HepG2 (cell line): ENCODE measurements around the gene DPY19L1. TPM values are rescaled to one million over a fixed set of nuclear protein-coding genes. Genes with fewer than 3 reads are reported as not detected.
A peak's percentile ranks its signal among the peaks of the same experiment; 100 is the strongest.
"Not testable (repeated sequence)": the region's sequence is repeated elsewhere in the genome, so short reads cannot be mapped to it uniquely, and the experiment has no call there.

Experiments
- ATAC-seq: fragments of 200-7000 bp; cut with Tn5 transposase; 3 replicates; pipeline ENCODE4 v1.9.1; 2020; ENCODE audit warnings: mild to moderate bottlenecking, moderate library complexity
- BruUV-seq: library from RNA; stranded (reverse); fragments of 400-500 nt; replicated peaks from 2 replicates; lab custom pipeline; 2021; lab: Mats Ljungman, UMichigan
- CTCF ChIA-PET: fragments of 300-600 bp; formaldehyde crosslinking; extraction: SDS; loops from one replicate; lab custom pipeline; 2021; ENCODE audit warnings: low total read pairs, inconsistent platforms, low intra/inter-chr PET ratio; lab: Yijun Ruan, JAX
- POLR2A ChIA-PET: fragments of 350-600 bp; sonication (Branson Sonifier 250); formaldehyde crosslinking; loops from one replicate; lab custom pipeline; 2020; ENCODE audit warnings: antibody characterized with exemption, inconsistent platforms; lab: Yijun Ruan, JAX
- DNase-seq: peaks from one replicate; pipeline ENCODE4 v3.0.0-alpha.2; 2015; ENCODE audit warnings: low spot score
- FAIRE-seq: peaks from 3 replicates; lab custom pipeline; 2011; peaks lifted over from hg19 to GRCh38; lab: Jason Lieb, UNC
- H2AFZ ChIP-seq: one replicate; pipeline ENCODE4 v1.6.1; 2011; ENCODE audit warnings: low read length, inconsistent platforms
- H3K27ac ChIP-seq: fragments of 300-600 bp; 3 replicates; pipeline ENCODE4 v1.8.0; 2011; ENCODE audit warnings: mixed run types, mild to moderate bottlenecking, mixed read lengths, low read length, inconsistent platforms; ENCODE audit not compliant: insufficient read depth; ENCODE audit errors: extremely low read length
- H3K27me3 ChIP-seq, 2 experiments: fragments of 200-600 bp in 1 of 2; 2 replicates in 1 of 2; 3 replicates in 1 of 2; pipeline versions ENCODE4 v1.6.0 to v1.8.0; 2011; ENCODE audit warnings: low read length in 2 of 2, mild to moderate bottlenecking in 2 of 2, moderate library complexity in 2 of 2, inconsistent platforms in 1 of 2; ENCODE audit not compliant: insufficient read depth in 2 of 2, control insufficient read depth in 1 of 2
- H3K36me3 ChIP-seq, 2 experiments: fragments of 200-600 bp in 1 of 2; replicated peaks in 1 of 2; 2 replicates in 1 of 2; 3 replicates in 1 of 2; pipeline versions ENCODE4 v1.5.1 to v1.8.0; 2011; ENCODE audit warnings: low read length in 2 of 2, inconsistent platforms in 1 of 2; ENCODE audit not compliant: insufficient read depth in 2 of 2, control insufficient read depth in 1 of 2
- H3K4me1 ChIP-seq: 2 replicates; pipeline ENCODE4 v1.5.1; 2012; ENCODE audit warnings: low read length, inconsistent platforms; ENCODE audit not compliant: insufficient read depth
- H3K4me2 ChIP-seq: 2 replicates; pipeline ENCODE4 v1.6.0; 2011; ENCODE audit warnings: low read depth, low read length, inconsistent platforms
- H3K4me3 ChIP-seq, 3 experiments: fragments of 200-600 bp in 1 of 3; sonication (generic), shearing (Covaris generic) in 1 of 3; replicated peaks in 1 of 3; 2 replicates each; pipeline ENCODE4 v1.5.1; 2011 to 2016; ENCODE audit warnings: low read length in 3 of 3, inconsistent platforms in 2 of 3, low read depth in 2 of 3, mild to moderate bottlenecking in 2 of 3, control low read depth in 1 of 3, mixed read lengths in 1 of 3; ENCODE audit not compliant: insufficient read depth in 1 of 3
- H3K79me2 ChIP-seq: one replicate; pipeline ENCODE4 v1.6.1; 2011; ENCODE audit warnings: low read length, inconsistent platforms; ENCODE audit not compliant: insufficient read depth
- H3K9ac ChIP-seq: 2 replicates; pipeline ENCODE4 v1.6.0; 2011; ENCODE audit warnings: mild to moderate bottlenecking, low read depth, low read length, inconsistent platforms; ENCODE audit not compliant: insufficient read depth
- H3K9me3 ChIP-seq: 2 replicates; pipeline ENCODE4 v1.5.1; 2012; ENCODE audit warnings: mild to moderate bottlenecking, low read length
- H4K20me1 ChIP-seq: 2 replicates; pipeline ENCODE4 v1.6.0; 2011; ENCODE audit warnings: inconsistent platforms, mild to moderate bottlenecking, low read length, moderate library complexity; ENCODE audit not compliant: insufficient read depth
- BRF2 ChIP-seq: sonication (generic); formaldehyde crosslinking; IDR thresholded peaks from 2 replicates; pipeline ENCODE4 v1.8.1; 2022; ENCODE audit warnings: mild to moderate bottlenecking, missing genetic modification reagents
- HNRNPK ChIP-seq: fragments of 200-400 bp; formaldehyde crosslinking; IDR thresholded peaks from 2 replicates; pipeline ENCODE4 v1.6.1; 2018; ENCODE audit warnings: low read length, low read depth, moderate library complexity, mild to moderate bottlenecking; ENCODE audit not compliant: poor library complexity, severe bottlenecking
- NR2C2 ChIP-seq: sonication (generic); formaldehyde crosslinking; IDR thresholded peaks from 2 replicates; pipeline ENCODE4 v1.4.0; 2020; ENCODE audit warnings: missing genetic modification reagents, mild to moderate bottlenecking, moderate library complexity, borderline replicate concordance
- RCOR2 ChIP-seq: IDR thresholded peaks from 2 replicates; pipeline ENCODE4 v1.6.1; 2016; ENCODE audit warnings: missing biosample characterization, missing genetic modification reagents
- SNAI1 ChIP-seq: sonication (generic); formaldehyde crosslinking; IDR thresholded peaks from 2 replicates; pipeline ENCODE4 v1.5.0; 2020; ENCODE audit warnings: mild to moderate bottlenecking, missing genetic modification reagents, borderline replicate concordance
- UBTF ChIP-seq: sonication (generic); formaldehyde crosslinking; IDR thresholded peaks from 2 replicates; pipeline ENCODE4 v1.4.0; 2020; ENCODE audit warnings: mild to moderate bottlenecking, missing genetic modification reagents
- WGBS: methylation state at CpG from one replicate; pipeline ENCODE4 v1.1.6; 2017; ENCODE audit warnings: low lambda C conversion rate; 5-methylcytosine and 5-hydroxymethylcytosine counted together
- in situ Hi-C: cut with HindIII; loops from 2 replicates; pipeline ENCODE4 v1.10.0; 2017; ENCODE audit warnings: low pct_unique_long_range_greater_than_20kb; ENCODE audit not compliant: extremely low pct_ligation_motif_present
- intact Hi-C: fragments of 100-400 bp; cut with micrococcal nuclease; formaldehyde crosslinking; loops from one replicate; pipeline ENCODE4 v1.10.0; 2022; ENCODE audit not compliant: unreplicated experiment
- polyA plus RNA-seq, 8 experiments: library from polyadenylated mRNA; depleted of rRNA in 3 of 8; stranded (reverse) in 7 of 8; unstranded in 1 of 8; fragments of >200 nt; fragmentation: Illumina TruSeq in 4 of 8; extraction: Trizol in 4 of 8; gene quantifications; 2 replicates each; pipeline versions ENCODE4 v1.2.1 to v1.2.3, GENCODE V29; 2011 to 2016; ENCODE audit warnings: low read depth in 4 of 8, missing spikeins in 1 of 8, mixed read lengths in 1 of 8; ENCODE audit not compliant: insufficient read depth in 1 of 8
- total RNA-seq, 5 experiments: library from RNA; depleted of rRNA; stranded (reverse); fragments of >200 nt; fragmentation: Illumina TruSeq; extraction: Trizol; gene quantifications; 2 replicates each; pipeline ENCODE4 v1.2.3, GENCODE V29; 2016; ENCODE audit warnings: low read depth in 1 of 5

The DPY19L1 gene
- total and polyA plus RNA-seq, 2 of the 13 experiments (the other 11 are each of a cell fraction or from before 2014, with no cell fraction given): 18.9 to 32.6 TPM

GRCh38 chr7:35037211-35037525, at the start of gene DPY19L1 (continued):
- TF ChIP-seq BRF2 (CRISPR knock-in tag) (no peak), HNRNPK (peak; percentile 1), NR2C2 (CRISPR knock-in tag) (no peak), SNAI1 (CRISPR knock-in tag) (no peak), RCOR2 (CRISPR knock-in tag) (no peak), UBTF (CRISPR knock-in tag) (peak; percentile 52; the same call in 1 of the 2 replicates)

GRCh38 chr7:35079517-35079916, 42.2 kb upstream of the DPY19L1 start:
- BruUV-seq, CTCF ChIA-PET, H3K27me3 ChIP-seq, H3K36me3 ChIP-seq, H2AFZ ChIP-seq, DNase-seq, POLR2A ChIA-PET, ATAC-seq, H3K4me2 ChIP-seq, H3K4me3 ChIP-seq, H3K27ac ChIP-seq, in situ Hi-C loops, H3K79me2 ChIP-seq, H4K20me1 ChIP-seq, H3K4me1 ChIP-seq, FAIRE-seq, H3K9me3 ChIP-seq, H3K9ac ChIP-seq: not testable (repeated sequence)
- 25% methylated on average over 3 of the region's 3 CpGs for WGBS
- intact Hi-C loops: loop anchor here (10.0 kb wide), 1 partner anchor 545 kb away; no protein-coding TSS in a partner anchor

- H3K4me3 ChIP-seq, H3K79me2 ChIP-seq, in situ Hi-C loops, H3K36me3 ChIP-seq, H3K9ac ChIP-seq, H3K4me2 ChIP-seq, H3K9me3 ChIP-seq, H2AFZ ChIP-seq, POLR2A ChIA-PET, FAIRE-seq, H3K27ac ChIP-seq, H3K27me3 ChIP-seq, BruUV-seq, H3K4me1 ChIP-seq, H4K20me1 ChIP-seq, CTCF ChIA-PET, DNase-seq: not testable (repeated sequence)
- 21% methylated on average over 5 of the region's 5 CpGs for WGBS
- intact Hi-C loops: loop anchor here (10.0 kb wide), 1 partner anchor 551 kb away; no protein-coding TSS in a partner anchor
- peak; percentile 27; the same call in 1 of the 3 replicates for ATAC-seq
Measured at GRCh38 chr7:35074008-35074407, 36.7 kb upstream of the DPY19L1 start.
